HG02884 (cell line): ENCODE results near the gene ADAMTSL5.

ENCODE experiments used
- ATAC-seq: cut with Tn5 transposase; IDR thresholded peaks from one replicate; pipeline ENCODE4 v1.9.1; 2021; ENCODE audit warnings: mild to moderate bottlenecking, moderate library complexity; ENCODE audit not compliant: unreplicated experiment

ADAMTSL5 gene

GRCh38 chr19:1468274-1468820 is 44.5 kb downstream of the ADAMTSL5 start:
- ATAC-seq = no peak

GRCh38 chr19:1467490-1468273 is 45.1 kb downstream of the ADAMTSL5 start:
- no peak for ATAC-seq

- ATAC-seq = no peak
Measured at GRCh38 chr19:1467215-1467489, 45.7 kb downstream of the ADAMTSL5 start.

GRCh38 chr19:1466461-1467214 is 46.2 kb downstream of the ADAMTSL5 start:
- no peak for ATAC-seq

- ATAC-seq = no peak
Measured at GRCh38 chr19:1466018-1466460, 46.8 kb downstream of the ADAMTSL5 start.

GRCh38 chr19:1465191-1466016 is 47.4 kb downstream of the ADAMTSL5 start:
- ATAC-seq = no peak

- no peak for ATAC-seq
Measured at GRCh38 chr19:1461862-1462261, 51.0 kb downstream of the ADAMTSL5 start.

GRCh38 chr19:1460033-1460995 is 52.5 kb downstream of the ADAMTSL5 start:
- no peak for ATAC-seq

GRCh38 chr19:1459479-1459878 is 53.3 kb downstream of the ADAMTSL5 start:
- no peak for ATAC-seq

GRCh38 chr19:1457892-1458291 is 54.9 kb downstream of the ADAMTSL5 start:
- no peak for ATAC-seq

GRCh38 chr19:1457031-1457739 is 55.6 kb downstream of the ADAMTSL5 start:
- ATAC-seq = no peak

- ATAC-seq = no peak
Measured at GRCh38 chr19:1456121-1456900, 56.5 kb downstream of the ADAMTSL5 start.

GRCh38 chr19:1455336-1456120 is 57.3 kb downstream of the ADAMTSL5 start:
- ATAC-seq = no peak
